Neural cell (in vitro differentiated cells): Measurements from ENCODE around the gene SLC12A4. TPM values are rescaled to one million over a fixed set of nuclear protein-coding genes. Genes with fewer than 3 reads are reported as not detected.

Experiments
- H2AFZ ChIP-seq: fragments of 200-600, 300-800 bp; sonication (generic), shearing (Covaris generic); 2 replicates; pipeline ENCODE4 v1.6.0; 2014; ENCODE audit warnings: low read depth, mild to moderate bottlenecking, antibody characterized with exemption, low read length, moderate library complexity
- H3F3A ChIP-seq: fragments of 200-600 bp; shearing (Covaris generic); 2 replicates; pipeline ENCODE4 v1.6.1; 2016; ENCODE audit warnings: mild to moderate bottlenecking, moderate library complexity, mixed read lengths, antibody characterized with exemption, low read length; ENCODE audit not compliant: insufficient read depth, poor library complexity, severe bottlenecking
- H3K27ac ChIP-seq: fragments of 200-600, 300-800 bp; sonication (generic), shearing (Covaris generic); 2 replicates; pipeline ENCODE4 v1.5.1; 2014; ENCODE audit warnings: mild to moderate bottlenecking, low read length, moderate library complexity
- H3K27me3 ChIP-seq: fragments of 300-800, 200-600 bp; sonication (generic), shearing (Covaris generic); 2 replicates; pipeline ENCODE4 v1.6.0; 2014; ENCODE audit warnings: mild to moderate bottlenecking, low read depth, low read length, moderate library complexity; ENCODE audit not compliant: insufficient read depth
- H3K36me3 ChIP-seq: fragments of 300-800, 200-600 bp; sonication (generic), shearing (Covaris generic); 2 replicates; pipeline ENCODE4 v1.5.1; 2014; ENCODE audit warnings: mild to moderate bottlenecking, antibody characterized with exemption, low read length, moderate library complexity; ENCODE audit not compliant: insufficient read depth
- H3K4me2 ChIP-seq: fragments of 300-800, 200-600 bp; sonication (generic), shearing (Covaris generic); 2 replicates; pipeline ENCODE4 v1.6.0; 2014; ENCODE audit warnings: mild to moderate bottlenecking, low read length
- H3K4me3 ChIP-seq: fragments of 300-800, 200-600 bp; sonication (generic), shearing (Covaris generic); 2 replicates; pipeline ENCODE4 v1.5.1; 2014; ENCODE audit warnings: mild to moderate bottlenecking, low read length, moderate library complexity
- H3K79me2 ChIP-seq: fragments of 200-600 bp; shearing (Covaris generic); replicated peaks from 2 replicates; pipeline ENCODE4 v1.6.0; 2014; ENCODE audit warnings: mild to moderate bottlenecking, low read length, moderate library complexity; ENCODE audit not compliant: insufficient read depth
- H3K9ac ChIP-seq: fragments of 300-800, 200-600 bp; sonication (generic), shearing (Covaris generic); 2 replicates; pipeline ENCODE4 v1.6.1; 2016; ENCODE audit warnings: mild to moderate bottlenecking, low read length, mixed read lengths
- H3K9me2 ChIP-seq: fragments of 200-600 bp; shearing (Covaris generic); 2 replicates; pipeline ENCODE4 v1.6.1; 2016; ENCODE audit warnings: mild to moderate bottlenecking, low read length, mixed read lengths; ENCODE audit not compliant: insufficient read depth
- H3K9me3 ChIP-seq: fragments of 200-600, 300-800 bp; sonication (generic), shearing (Covaris generic); 2 replicates; pipeline ENCODE4 v1.6.1; 2016; ENCODE audit warnings: mild to moderate bottlenecking, mixed run types, low read length, moderate library complexity, mixed read lengths
- H4K20me1 ChIP-seq: fragments of 200-600 bp; shearing (Covaris generic); 2 replicates; pipeline ENCODE4 v1.6.1; 2016; ENCODE audit warnings: mild to moderate bottlenecking, mixed run types; ENCODE audit not compliant: insufficient read depth
- EP300 ChIP-seq: fragments of 450-650 bp; conservative IDR thresholded peaks from 2 replicates; pipeline ENCODE4 v1.6.1; 2014; ENCODE audit warnings: antibody characterized with exemption, mild to moderate bottlenecking, moderate library complexity; ENCODE audit not compliant: poor library complexity, severe bottlenecking
- EZH2 ChIP-seq: fragments of 200-600, 300-800 bp; shearing (Covaris generic), sonication (generic); IDR thresholded peaks from 2 replicates; pipeline ENCODE4 v1.6.1; 2014; ENCODE audit warnings: antibody characterized with exemption, low read length, borderline replicate concordance, mild to moderate bottlenecking; ENCODE audit not compliant: insufficient read depth, poor library complexity, severe bottlenecking
- MXI1 ChIP-seq: fragments of 450-650 bp; conservative IDR thresholded peaks from 2 replicates; pipeline ENCODE4 v1.6.1; 2014; ENCODE audit warnings: antibody characterized with exemption, mild to moderate bottlenecking; ENCODE audit not compliant: poor library complexity, severe bottlenecking
- POLR2AphosphoS5 ChIP-seq: IDR thresholded peaks from 2 replicates; pipeline ENCODE4 v1.6.1; 2012
- RAD21 ChIP-seq: fragments of 450-650 bp; conservative IDR thresholded peaks from 2 replicates; pipeline ENCODE4 v1.6.1; 2014; ENCODE audit warnings: antibody characterized with exemption, mild to moderate bottlenecking, moderate library complexity
- SMC3 ChIP-seq: fragments of 450-650 bp; conservative IDR thresholded peaks from 2 replicates; pipeline ENCODE4 v1.6.1; 2014; ENCODE audit warnings: antibody characterized with exemption, mild to moderate bottlenecking, moderate library complexity; ENCODE audit not compliant: poor library complexity
- polyA plus RNA-seq: library from polyadenylated mRNA; depleted of rRNA; stranded (reverse); fragments of >200 nt; gene quantifications from 2 replicates; pipeline ENCODE4 v1.2.3, GENCODE V29; 2014
- TF ChIP-seq, protein P1 (sequence below): fragments of 450-650 bp; IDR thresholded peaks from 2 replicates; pipeline ENCODE4 v1.5.1; 2014; ENCODE audit warnings: antibody characterized with exemption, mild to moderate bottlenecking, moderate library complexity; ENCODE audit not compliant: poor library complexity, severe bottlenecking
- TF ChIP-seq, protein P2 (sequence below): IDR thresholded peaks from 2 replicates; pipeline ENCODE4 v1.6.1; 2012; ENCODE audit warnings: borderline replicate concordance

SLC12A4 gene
- polyA plus RNA-seq, 1 donor from 2014 or later = 0.11 TPM

DNA sequence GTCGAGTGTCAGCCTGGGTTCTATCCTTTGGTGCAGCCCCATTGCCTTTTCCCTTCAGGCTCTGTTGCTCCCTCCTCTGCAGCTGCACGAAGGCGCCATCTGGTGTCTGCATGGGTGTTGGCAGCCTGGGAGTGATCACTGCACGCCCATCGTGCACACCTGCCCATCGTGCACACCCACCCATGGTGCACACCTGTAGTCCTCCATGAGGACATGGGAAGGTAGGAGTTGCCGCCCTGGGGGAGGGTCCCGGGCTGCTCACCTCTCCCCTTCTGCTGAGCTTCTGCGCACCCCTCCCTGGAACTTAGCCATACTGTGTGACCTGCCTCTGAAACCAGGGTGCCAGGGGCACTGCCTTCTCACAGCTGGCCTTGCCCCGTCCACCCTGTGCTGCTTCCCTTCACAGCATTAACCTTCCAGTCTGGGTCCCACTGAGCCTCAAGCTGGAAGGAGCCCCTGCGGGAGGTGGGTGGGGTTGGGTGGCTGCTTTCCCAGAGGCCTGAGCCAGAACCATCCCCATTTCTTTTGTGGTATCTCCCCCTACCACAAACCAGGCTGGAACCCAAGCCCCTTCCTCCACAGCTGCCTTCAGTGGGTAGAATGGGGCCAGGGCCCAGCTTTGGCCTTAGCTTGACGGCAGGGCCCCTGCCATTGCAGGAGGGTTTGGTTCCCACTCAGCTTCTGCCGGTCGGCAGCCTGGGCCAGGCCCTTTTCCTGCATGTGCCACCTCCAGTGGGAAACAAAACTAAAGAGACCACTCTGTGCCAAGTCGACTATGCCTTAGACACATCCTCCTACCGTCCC, 39.7 kb downstream of the SLC12A4 start:
- H3K9me2 ChIP-seq = no peaks in the 10 kb centered on the region
- no peak overlapping the region for H3K4me2 ChIP-seq
- H3K9ac ChIP-seq = no peak overlapping the region
- no peak overlapping the region for H3K27ac ChIP-seq
- no peaks in the 10 kb centered on the region for H4K20me1 ChIP-seq
- H3K4me3 ChIP-seq = no peak overlapping the region
- no peaks in the 10 kb centered on the region for H3K27me3 ChIP-seq
- no peaks in the 10 kb centered on the region for H3F3A ChIP-seq
- no peaks in the 10 kb centered on the region for H3K79me2 ChIP-seq
- TF ChIP-seq EP300 = no peak
- peak; percentile 90 for TF ChIP-seq SMC3
- TF ChIP-seq RAD21 = peak; percentile 81
- TF ChIP-seq POLR2AphosphoS5 = no peak
- TF ChIP-seq, protein P1, sequence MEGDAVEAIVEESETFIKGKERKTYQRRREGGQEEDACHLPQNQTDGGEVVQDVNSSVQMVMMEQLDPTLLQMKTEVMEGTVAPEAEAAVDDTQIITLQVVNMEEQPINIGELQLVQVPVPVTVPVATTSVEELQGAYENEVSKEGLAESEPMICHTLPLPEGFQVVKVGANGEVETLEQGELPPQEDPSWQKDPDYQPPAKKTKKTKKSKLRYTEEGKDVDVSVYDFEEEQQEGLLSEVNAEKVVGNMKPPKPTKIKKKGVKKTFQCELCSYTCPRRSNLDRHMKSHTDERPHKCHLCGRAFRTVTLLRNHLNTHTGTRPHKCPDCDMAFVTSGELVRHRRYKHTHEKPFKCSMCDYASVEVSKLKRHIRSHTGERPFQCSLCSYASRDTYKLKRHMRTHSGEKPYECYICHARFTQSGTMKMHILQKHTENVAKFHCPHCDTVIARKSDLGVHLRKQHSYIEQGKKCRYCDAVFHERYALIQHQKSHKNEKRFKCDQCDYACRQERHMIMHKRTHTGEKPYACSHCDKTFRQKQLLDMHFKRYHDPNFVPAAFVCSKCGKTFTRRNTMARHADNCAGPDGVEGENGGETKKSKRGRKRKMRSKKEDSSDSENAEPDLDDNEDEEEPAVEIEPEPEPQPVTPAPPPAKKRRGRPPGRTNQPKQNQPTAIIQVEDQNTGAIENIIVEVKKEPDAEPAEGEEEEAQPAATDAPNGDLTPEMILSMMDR = peak; percentile 87
- H3K36me3 ChIP-seq = no peaks in the 10 kb centered on the region
- H2AFZ ChIP-seq = no peak overlapping the region
- no peaks in the 10 kb centered on the region for H3K9me3 ChIP-seq

DNA sequence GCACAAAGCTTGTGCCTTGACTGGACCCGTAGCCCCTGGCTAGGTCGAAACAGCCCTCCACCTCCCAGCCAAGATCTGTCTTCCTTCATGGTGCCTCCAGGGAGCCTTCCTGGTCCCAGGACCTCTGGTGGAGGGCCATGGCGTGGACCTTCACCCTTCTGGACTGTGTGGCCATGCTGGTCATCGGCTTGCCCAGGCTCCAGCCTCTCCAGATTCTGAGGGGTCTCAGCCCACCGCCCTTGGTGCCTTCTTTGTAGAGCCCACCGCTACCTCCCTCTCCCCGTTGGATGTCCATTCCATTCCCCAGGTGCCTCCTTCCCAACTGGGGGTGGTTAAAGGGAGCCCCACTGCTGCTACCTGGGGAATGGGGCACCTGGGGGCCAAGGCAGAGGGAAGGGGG, 40.3 kb downstream of the SLC12A4 start:
- no peak for TF ChIP-seq EP300
- TF ChIP-seq, protein P2, sequence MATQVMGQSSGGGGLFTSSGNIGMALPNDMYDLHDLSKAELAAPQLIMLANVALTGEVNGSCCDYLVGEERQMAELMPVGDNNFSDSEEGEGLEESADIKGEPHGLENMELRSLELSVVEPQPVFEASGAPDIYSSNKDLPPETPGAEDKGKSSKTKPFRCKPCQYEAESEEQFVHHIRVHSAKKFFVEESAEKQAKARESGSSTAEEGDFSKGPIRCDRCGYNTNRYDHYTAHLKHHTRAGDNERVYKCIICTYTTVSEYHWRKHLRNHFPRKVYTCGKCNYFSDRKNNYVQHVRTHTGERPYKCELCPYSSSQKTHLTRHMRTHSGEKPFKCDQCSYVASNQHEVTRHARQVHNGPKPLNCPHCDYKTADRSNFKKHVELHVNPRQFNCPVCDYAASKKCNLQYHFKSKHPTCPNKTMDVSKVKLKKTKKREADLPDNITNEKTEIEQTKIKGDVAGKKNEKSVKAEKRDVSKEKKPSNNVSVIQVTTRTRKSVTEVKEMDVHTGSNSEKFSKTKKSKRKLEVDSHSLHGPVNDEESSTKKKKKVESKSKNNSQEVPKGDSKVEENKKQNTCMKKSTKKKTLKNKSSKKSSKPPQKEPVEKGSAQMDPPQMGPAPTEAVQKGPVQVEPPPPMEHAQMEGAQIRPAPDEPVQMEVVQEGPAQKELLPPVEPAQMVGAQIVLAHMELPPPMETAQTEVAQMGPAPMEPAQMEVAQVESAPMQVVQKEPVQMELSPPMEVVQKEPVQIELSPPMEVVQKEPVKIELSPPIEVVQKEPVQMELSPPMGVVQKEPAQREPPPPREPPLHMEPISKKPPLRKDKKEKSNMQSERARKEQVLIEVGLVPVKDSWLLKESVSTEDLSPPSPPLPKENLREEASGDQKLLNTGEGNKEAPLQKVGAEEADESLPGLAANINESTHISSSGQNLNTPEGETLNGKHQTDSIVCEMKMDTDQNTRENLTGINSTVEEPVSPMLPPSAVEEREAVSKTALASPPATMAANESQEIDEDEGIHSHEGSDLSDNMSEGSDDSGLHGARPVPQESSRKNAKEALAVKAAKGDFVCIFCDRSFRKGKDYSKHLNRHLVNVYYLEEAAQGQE = no peak
- no peak for TF ChIP-seq MXI1
- TF ChIP-seq RAD21 = no peak
- TF ChIP-seq, protein P1 = no peak
- TF ChIP-seq EZH2 = no peak
- H3K27ac ChIP-seq = no peak overlapping the region
- no peak overlapping the region for H3K4me3 ChIP-seq

More for the DNA sequence above, 40.3 kb downstream of the SLC12A4 start:
- no peaks in the 10 kb centered on the region for H3K9me3 ChIP-seq
- H3K9ac ChIP-seq = no peak overlapping the region
- H3K36me3 ChIP-seq = no peaks in the 10 kb centered on the region
- no peaks in the 10 kb centered on the region for H3K27me3 ChIP-seq
- no peaks in the 10 kb centered on the region for H3F3A ChIP-seq
- H3K79me2 ChIP-seq = no peaks in the 10 kb centered on the region
- H4K20me1 ChIP-seq = no peaks in the 10 kb centered on the region
- no peaks in the 10 kb centered on the region for H3K9me2 ChIP-seq
- H3K4me2 ChIP-seq = no peak overlapping the region
- no peak overlapping the region for H2AFZ ChIP-seq
